Esophagus (tissue), 2 donors: ENCODE data around the gene RPGRIP1L. TPM values are rescaled to one million over a fixed set of nuclear protein-coding genes. Genes with fewer than 3 reads are reported as not detected.

Experiments used
- H3K27ac ChIP-seq, 2 donors: one replicate each; pipeline ENCODE4 v1.5.1; 2013; ENCODE audit warnings: low read depth in 2 of 2, mild to moderate bottlenecking in 2 of 2, inconsistent platforms in 1 of 2, low read length in 1 of 2, moderate library complexity in 1 of 2
- H3K27me3 ChIP-seq, 2 donors: one replicate each; pipeline ENCODE4 v1.6.1; 2013; ENCODE audit warnings: low read length in 2 of 2, control low read depth in 1 of 2, mild to moderate bottlenecking in 1 of 2; ENCODE audit not compliant: insufficient read depth in 2 of 2, control insufficient read depth in 1 of 2
- H3K36me3 ChIP-seq, 2 donors: one replicate each; pipeline ENCODE4 v1.6.1; 2013; ENCODE audit warnings: low read length in 1 of 2; ENCODE audit not compliant: control insufficient read depth in 2 of 2, insufficient read depth in 2 of 2
- H3K4me1 ChIP-seq, 2 donors: one replicate each; pipeline ENCODE4 v1.6.1; 2013; ENCODE audit warnings: low read length in 1 of 2; ENCODE audit not compliant: control insufficient read depth in 2 of 2, insufficient read depth in 2 of 2
- H3K4me3 ChIP-seq, 2 donors: one replicate each; pipeline ENCODE4 v1.5.1; 2013; ENCODE audit warnings: low read length in 2 of 2, mild to moderate bottlenecking in 2 of 2, low read depth in 1 of 2, moderate library complexity in 1 of 2
- H3K9me3 ChIP-seq, 2 donors: one replicate each; pipeline ENCODE4 v1.6.1; 2013; ENCODE audit warnings: mild to moderate bottlenecking in 2 of 2, low read depth in 1 of 2, low read length in 1 of 2, moderate library complexity in 1 of 2; ENCODE audit not compliant: control insufficient read depth in 2 of 2, insufficient read depth in 1 of 2
- WGBS, 2 donors: extraction: QIAGEN DNeasy Blood & Tissue Kit; methylation state at CpG; one replicate each; pipeline ENCODE4 v1.1.7; 2013; 5-methylcytosine and 5-hydroxymethylcytosine counted together
- polyA plus RNA-seq, 2 donors: library from polyadenylated mRNA; stranded (reverse); fragments of 200-250 nt; gene quantifications; one replicate each; pipeline ENCODE4 v1.2.3, GENCODE V29; 2013
- donor health status: healthy with polysubstance abuse.
- donor health status: Bipolar disorder and iron deficiency.

The RPGRIP1L gene
- polyA plus RNA-seq, 2 donors, result 1.3 to 1.7 TPM

GRCh38 chr16:53740476-53740875 lies 36.8 kb upstream of the RPGRIP1L start:
- no peaks in the 10 kb centered on the region for H3K27me3 ChIP-seq
- H3K4me3 ChIP-seq, result no peak overlapping the region
- H3K36me3 ChIP-seq, result no peaks in the 10 kb centered on the region
- H3K27ac ChIP-seq, result no peak overlapping the region
- H3K9me3 ChIP-seq, result no peaks in the 10 kb centered on the region
- H3K4me1 ChIP-seq, result peaks cover 0 to 3% of the 10 kb centered on the region in 2 donors

- Histone ChIP-seq H3K27me3 (no peaks in the 10 kb centered on the region), H3K4me3 (no peak overlapping the region), H3K27ac (no peak overlapping the region), H3K36me3 (no peaks in the 10 kb centered on the region), H3K4me1 (no peaks in the 10 kb centered on the region), H3K9me3 (no peaks in the 10 kb centered on the region)
- 94 to 95% methylated on average over 5 of the region's 5 CpGs for WGBS, 2 donors
Observed at GRCh38 chr16:53737552-53737951, 33.9 kb upstream of the RPGRIP1L start.

GRCh38 chr16:53736297-53736696 lies 32.6 kb upstream of the RPGRIP1L start:
- Histone ChIP-seq H3K9me3 (no peaks in the 10 kb centered on the region), H3K36me3 (no peaks in the 10 kb centered on the region), H3K4me3 (no peak overlapping the region), H3K27ac (no peak overlapping the region), H3K27me3 (no peaks in the 10 kb centered on the region), H3K4me1 (no peaks in the 10 kb centered on the region)
- 86 to 87% methylated on average over 3 of the region's 3 CpGs for WGBS, 2 donors

GRCh38 chr16:53734908-53735307 lies 31.2 kb upstream of the RPGRIP1L start:
- H3K36me3 ChIP-seq, result no peaks in the 10 kb centered on the region
- no peak overlapping the region for H3K27ac ChIP-seq
- H3K27me3 ChIP-seq, result no peaks in the 10 kb centered on the region
- H3K9me3 ChIP-seq, result no peaks in the 10 kb centered on the region
- 98% methylated on average over 2 of the region's 2 CpGs for WGBS, 2 donors
- no peaks in the 10 kb centered on the region for H3K4me1 ChIP-seq
- H3K4me3 ChIP-seq, result no peak overlapping the region

GRCh38 chr16:53732296-53732929 lies 28.8 kb upstream of the RPGRIP1L start:
- Histone ChIP-seq H3K36me3 (no peaks in the 10 kb centered on the region), H3K4me3 (no peak overlapping the region), H3K4me1 (no peaks in the 10 kb centered on the region), H3K27me3 (no peaks in the 10 kb centered on the region), H3K27ac (no peak overlapping the region), H3K9me3 (no peaks in the 10 kb centered on the region)
- WGBS, 2 donors, result 45 to 46% methylated on average over 4 of the region's 4 CpGs

- H3K27me3 ChIP-seq, result no peaks in the 10 kb centered on the region
- no peak overlapping the region for H3K27ac ChIP-seq
- peaks cover 0 to 3% of the 10 kb centered on the region in 2 donors for H3K4me1 ChIP-seq
- no peaks in the 10 kb centered on the region for H3K36me3 ChIP-seq
- no peak overlapping the region for H3K4me3 ChIP-seq
- no peaks in the 10 kb centered on the region for H3K9me3 ChIP-seq
- 91% methylated on average over 3 of the region's 3 CpGs for WGBS, 2 donors
Observed at GRCh38 chr16:53730693-53731092, 27.0 kb upstream of the RPGRIP1L start.

GRCh38 chr16:53726625-53727024 lies 23.0 kb upstream of the RPGRIP1L start:
- no peaks in the 10 kb centered on the region for H3K9me3 ChIP-seq

GRCh38 chr16:53721017-53721416 lies 17.4 kb upstream of the RPGRIP1L start:
- H3K36me3 ChIP-seq, result peaks cover 0 to 3% of the 10 kb centered on the region in 2 donors
- no peak overlapping the region for H3K4me3 ChIP-seq
- H3K4me1 ChIP-seq, result no peaks in the 10 kb centered on the region
- 93% methylated on average over 5 of the region's 5 CpGs for WGBS, 2 donors
- H3K27ac ChIP-seq, result no peak overlapping the region
- H3K9me3 ChIP-seq, result no peaks in the 10 kb centered on the region
- H3K27me3 ChIP-seq, result no peaks in the 10 kb centered on the region

More at GRCh38 chr16:53726625-53727024, 23.0 kb upstream of the RPGRIP1L start:
- Histone ChIP-seq H3K27ac (no peak overlapping the region), H3K27me3 (no peaks in the 10 kb centered on the region), H3K4me1 (peaks cover 0 to 3% of the 10 kb centered on the region in 2 donors), H3K36me3 (no peaks in the 10 kb centered on the region), H3K4me3 (no peak overlapping the region)

GRCh38 chr16:53717577-53717976 lies 13.9 kb upstream of the RPGRIP1L start:
- 71 to 91% methylated on average over 3 of the region's 3 CpGs for WGBS, 2 donors
- Histone ChIP-seq H3K4me3 (no peak overlapping the region), H3K4me1 (no peaks in the 10 kb centered on the region), H3K36me3 (peaks cover 0 to 3% of the 10 kb centered on the region in 2 donors), H3K27me3 (no peaks in the 10 kb centered on the region), H3K9me3 (no peaks in the 10 kb centered on the region), H3K27ac (no peak overlapping the region)

- H3K36me3 ChIP-seq, result no peaks in the 10 kb centered on the region
- no peaks in the 10 kb centered on the region for H3K9me3 ChIP-seq
- 86 to 92% methylated on average over 2 of the region's 2 CpGs for WGBS, 2 donors
- no peaks in the 10 kb centered on the region for H3K27me3 ChIP-seq
- H3K27ac ChIP-seq, result no peak overlapping the region
- H3K4me1 ChIP-seq, result no peaks in the 10 kb centered on the region
- H3K4me3 ChIP-seq, result no peak overlapping the region
Observed at GRCh38 chr16:53715023-53715384, 11.3 kb upstream of the RPGRIP1L start.
